Activated naive CD4-positive, alpha-beta T cell (primary cell): Measurements from ENCODE around the gene NHS.

Experiments
- DNase-seq, 4 experiments: peaks; one replicate each; lab custom pipeline; 2025; lab: John Stamatoyannopoulos, UW

Gene NHS

DNA sequence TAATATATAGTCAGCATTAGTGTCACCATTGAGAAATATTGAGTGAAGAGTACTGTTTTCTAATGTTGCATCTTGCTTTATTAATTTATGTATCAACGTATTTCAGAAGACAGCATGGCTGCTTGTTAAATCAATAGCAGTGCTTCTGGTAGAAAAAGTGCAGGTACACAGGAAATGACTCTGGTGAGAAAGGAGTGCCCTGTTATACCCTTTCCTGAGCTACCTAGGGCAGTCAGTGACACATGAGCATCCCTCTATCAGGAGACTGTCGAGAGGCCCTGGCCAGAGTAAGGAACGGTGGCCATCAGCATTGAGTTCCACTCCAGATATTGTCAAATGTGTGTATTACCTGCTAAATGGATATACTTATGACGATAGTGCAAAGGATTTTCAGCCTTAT lies 404.4 kb downstream of the NHS start:
- DNase-seq: no peak
